Heart right ventricle (tissue), 16 donors: Measurements from ENCODE around the gene DPP9. TPM values are rescaled to one million over a fixed set of nuclear protein-coding genes. Genes with fewer than 3 reads are reported as not detected.

Experiments
- ATAC-seq, 8 donors: fragments of 200-7000 bp; cut with Tn5 transposase; one replicate each; pipeline ENCODE4 v1.9.1; 2020; ENCODE audit warnings: mild to moderate bottlenecking in 8 of 8, moderate library complexity in 8 of 8, moderate number of reproducible peaks in 1 of 8
- DNase-seq, 2 donors: peaks; one replicate each; pipeline ENCODE4 v3.0.0-alpha.2; 2020
- H3K27ac ChIP-seq, 10 donors: fragments of 200-600 bp; sonication (generic) in 2 of 10; one replicate each; pipeline versions ENCODE4 v1.5.0 to v1.8.0; 2020 to 2022; ENCODE audit warnings: mild to moderate bottlenecking in 3 of 10
- H3K27me3 ChIP-seq, 7 donors: fragments of 200-600 bp; one replicate each; pipeline ENCODE4 v1.8.0; 2021 to 2022; ENCODE audit warnings: mild to moderate bottlenecking in 2 of 7
- H3K36me3 ChIP-seq, 9 donors: fragments of 200-600 bp; sonication (generic) in 1 of 9; one replicate each; pipeline versions ENCODE4 v1.5.0 to v1.8.0; 2020 to 2022; ENCODE audit warnings: mild to moderate bottlenecking in 2 of 9
- H3K4me1 ChIP-seq, 9 donors: fragments of 200-600 bp; sonication (generic) in 1 of 9; one replicate each; pipeline versions ENCODE4 v1.5.0 to v1.8.0; 2020 to 2022; ENCODE audit warnings: mild to moderate bottlenecking in 4 of 9
- H3K4me3 ChIP-seq, 10 donors: fragments of 200-600 bp; sonication (generic) in 2 of 10; one replicate each; pipeline versions ENCODE4 v1.5.0 to v1.8.0; 2020 to 2022; ENCODE audit warnings: mild to moderate bottlenecking in 7 of 10, moderate library complexity in 2 of 10
- H3K9me3 ChIP-seq, 11 donors: fragments of 200-600 bp in 10 of 11; sonication (generic) in 2 of 11; one replicate each; pipeline versions ENCODE4 v1.5.0 to v1.8.0; 2013 to 2022; ENCODE audit warnings: mild to moderate bottlenecking in 2 of 11, control low read depth in 1 of 11, moderate library complexity in 1 of 11
- WGBS, 2 donors: extraction: QIAGEN DNeasy Blood & Tissue Kit; methylation state at CpG; one replicate each; pipeline ENCODE4 v1.1.7; 2013; ENCODE audit warnings: inconsistent platforms in 1 of 2; 5-methylcytosine and 5-hydroxymethylcytosine counted together
- intact Hi-C, 10 donors: fragments of 100-400 bp; cut with DNase I; formaldehyde crosslinking; loops; one replicate each; pipeline versions ENCODE4 v1.11.1 to v1.14.2; 2022
- polyA plus RNA-seq, 2 donors: library from polyadenylated mRNA; stranded (reverse); fragments of 200-250 nt; gene quantifications; one replicate each; pipeline ENCODE4 v1.2.3, GENCODE V29; 2013
- total RNA-seq, 10 donors: library from RNA; stranded (reverse); fragmentation: NEBNext Ultra II Directional in 3 of 10; extraction: Animal tissue kit (Norgen Biotek cat#: 25700) in 3 of 10; gene quantifications; one replicate each; pipeline versions ENCODE4 v1.2.1 to v1.2.4, GENCODE V29; 2021 to 2023
- TF ChIP-seq, protein P1 (sequence below), 9 donors: fragments of 200-600 bp; sonication (generic) in 2 of 9; IDR thresholded peaks; one replicate each; pipeline versions ENCODE4 v1.5.0 to v1.8.0; 2021 to 2022; ENCODE audit warnings: antibody characterized with exemption in 9 of 9, mild to moderate bottlenecking in 5 of 9, moderate library complexity in 1 of 9
- donor health status: Arrhythmogenic right ventricular cardiomyopathy.
- donor health status: ischemic (EF 13 %, LVEDD 7.1; RV severe dilation, severe dysfunction).
- donor health status: healthy with polysubstance abuse.
- donor health status: DM: no; HTN: yes; CAD: no.
- donor health status: DM: no; HTN: no; CAD: no.
- donor health status: ischemic (EF 25% LVEDD 6.9; RV normal size, moderate dysfunction).
- donor health status: ischemic (EF 25% LVEDD 5.7; RV mildly dilated, moderate dysfunction).
- donor health status: healthy.
- donor health status: DM: yes; HTN: yes; CAD: no.
- donor health status: Ischemic cardiomyopathy.
- donor health status: ischemic (EF 35%, LVEDD 5.7; RV mildly dilated, moderate dysfunction).
- donor health status: nonischemic (EF 11% LVEDD 7.7; RV severe dilation, severe dysfunction).
- donor health status: DM: yes; HTN: yes; CAD: no.
- donor health status: PGD.
- donor health status: ischemic (EF 29% LVEDD 5.4; RV normal size, mild dysfunction).
- donor health status: nonischemic (EF 23%, LVEDD 6.1; RV moderate dilation, normal function).

Gene DPP9
- total and polyA plus RNA-seq, 12 donors, result 34.0 to 52.2 (median 43.2) TPM

DNA sequence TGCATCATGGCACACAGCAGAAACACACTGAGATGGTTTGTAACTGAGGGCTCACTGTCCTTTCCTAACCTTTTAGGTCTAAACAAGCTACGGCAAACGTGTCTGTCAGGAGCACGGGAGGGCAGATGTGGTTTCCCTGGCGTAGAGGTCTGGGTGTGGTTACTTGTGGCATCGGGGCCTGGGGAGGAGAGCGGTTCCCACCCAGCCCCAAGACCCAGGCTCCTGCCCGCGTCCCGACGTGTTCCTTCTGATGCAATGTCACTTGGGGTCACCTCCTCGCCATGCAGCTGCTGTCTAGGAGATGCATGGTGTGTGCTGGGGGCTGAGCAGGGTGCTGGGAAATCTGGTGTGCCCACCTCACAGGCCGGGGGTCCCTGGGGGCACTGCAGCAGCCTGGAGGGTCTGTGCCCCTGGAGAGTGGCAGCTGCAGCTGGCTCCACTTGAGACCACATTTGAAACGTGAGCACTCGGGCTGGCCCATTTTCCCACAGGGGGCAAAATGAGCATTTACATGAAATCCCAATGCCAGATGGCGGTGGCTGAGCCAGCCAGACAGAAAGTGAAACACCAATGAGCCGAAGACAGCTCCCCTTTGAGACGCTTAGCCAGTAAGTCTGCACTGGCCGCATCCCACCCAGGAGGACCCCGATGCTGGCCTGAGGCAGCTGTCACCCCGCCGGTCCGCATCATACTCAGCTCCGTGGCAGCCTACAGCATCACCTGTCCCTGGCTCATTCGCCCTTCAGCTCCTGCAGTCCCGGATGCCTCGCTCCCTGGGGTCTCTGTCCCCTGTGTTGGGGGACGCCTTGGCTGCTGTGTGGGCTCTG, 31.2 kb downstream of the DPP9 start:
- peak overlapping the region in 1 of 10 donors; percentile 56 for H3K27ac ChIP-seq
- no peaks in the 10 kb centered on the region for H3K27me3 ChIP-seq
- H3K36me3 ChIP-seq, result peaks cover 7 to 99% (median 78%) of the 10 kb centered on the region in 9 donors
- 89 to 93% methylated on average over 27 of the region's 27 CpGs for WGBS, 2 donors
- H3K4me3 ChIP-seq, result no peak overlapping the region
- TF ChIP-seq, protein P1, sequence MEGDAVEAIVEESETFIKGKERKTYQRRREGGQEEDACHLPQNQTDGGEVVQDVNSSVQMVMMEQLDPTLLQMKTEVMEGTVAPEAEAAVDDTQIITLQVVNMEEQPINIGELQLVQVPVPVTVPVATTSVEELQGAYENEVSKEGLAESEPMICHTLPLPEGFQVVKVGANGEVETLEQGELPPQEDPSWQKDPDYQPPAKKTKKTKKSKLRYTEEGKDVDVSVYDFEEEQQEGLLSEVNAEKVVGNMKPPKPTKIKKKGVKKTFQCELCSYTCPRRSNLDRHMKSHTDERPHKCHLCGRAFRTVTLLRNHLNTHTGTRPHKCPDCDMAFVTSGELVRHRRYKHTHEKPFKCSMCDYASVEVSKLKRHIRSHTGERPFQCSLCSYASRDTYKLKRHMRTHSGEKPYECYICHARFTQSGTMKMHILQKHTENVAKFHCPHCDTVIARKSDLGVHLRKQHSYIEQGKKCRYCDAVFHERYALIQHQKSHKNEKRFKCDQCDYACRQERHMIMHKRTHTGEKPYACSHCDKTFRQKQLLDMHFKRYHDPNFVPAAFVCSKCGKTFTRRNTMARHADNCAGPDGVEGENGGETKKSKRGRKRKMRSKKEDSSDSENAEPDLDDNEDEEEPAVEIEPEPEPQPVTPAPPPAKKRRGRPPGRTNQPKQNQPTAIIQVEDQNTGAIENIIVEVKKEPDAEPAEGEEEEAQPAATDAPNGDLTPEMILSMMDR (IDR thresholded peaks at IDR 0.05), result no peak
- peaks cover 0 to 42% (median 14%) of the 10 kb centered on the region in 9 donors for H3K4me1 ChIP-seq
- intact Hi-C loops, result no loop called here
- no peak for DNase-seq
- no peak for ATAC-seq
- H3K9me3 ChIP-seq, result no peaks in the 10 kb centered on the region

GRCh38 chr19:4691373-4691772, 32.3 kb downstream of the DPP9 start:
- Histone ChIP-seq H3K27ac (peak overlapping the region in 1 of 10 donors; percentile 79), H3K9me3 (no peaks in the 10 kb centered on the region), H3K4me3 (no peak overlapping the region), H3K4me1 (peaks cover 0 to 42% (median 18%) of the 10 kb centered on the region in 9 donors), H3K36me3 (peaks cover 7 to 99% (median 83%) of the 10 kb centered on the region in 9 donors), H3K27me3 (no peaks in the 10 kb centered on the region)
- 91 to 93% methylated on average over 8 to 9 of the region's 9 CpGs for WGBS, 2 donors
- peak in 1 of 8 donors; percentile 12 for ATAC-seq
- no peak for DNase-seq
- intact Hi-C loops, result no loop called here
- TF ChIP-seq, protein P1 (IDR thresholded peaks at IDR 0.05), result no peak

DNA sequence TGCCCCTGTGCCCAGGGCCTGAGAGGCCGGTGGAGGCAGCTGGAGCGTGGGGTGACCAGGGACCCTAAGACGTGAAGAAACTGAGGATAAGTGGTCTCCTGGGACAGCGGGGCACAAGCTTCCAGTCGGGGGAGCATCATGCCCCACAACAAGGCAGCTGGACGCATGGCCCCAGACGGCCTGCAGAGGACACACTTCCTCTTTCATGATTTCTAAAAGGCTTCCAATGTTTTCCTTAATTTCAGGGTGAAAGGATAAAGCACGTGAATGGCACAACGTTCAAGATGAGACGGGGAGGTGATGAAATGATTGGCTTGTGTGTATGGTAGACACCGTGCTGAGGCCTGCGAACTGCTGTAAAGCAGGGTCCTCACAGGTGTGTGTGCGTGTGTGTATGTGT, 33.3 kb downstream of the DPP9 start:
- WGBS, 2 donors, result 83 to 85% methylated on average over 13 of the region's 13 CpGs
- intact Hi-C loops, result no loop called here
- H3K4me3 ChIP-seq, result no peak overlapping the region
- DNase-seq, result no peak
- H3K27me3 ChIP-seq, result no peaks in the 10 kb centered on the region
- peak overlapping the region in 1 of 10 donors; percentile 79 for H3K27ac ChIP-seq
- no peak for ATAC-seq
- peaks cover 7 to 99% (median 82%) of the 10 kb centered on the region in 9 donors for H3K36me3 ChIP-seq
- TF ChIP-seq, protein P1 (IDR thresholded peaks at IDR 0.05), result peak in 1 of 9 donors; percentile 18
- H3K9me3 ChIP-seq, result no peaks in the 10 kb centered on the region
- H3K4me1 ChIP-seq, result peaks cover 0 to 42% (median 14%) of the 10 kb centered on the region in 9 donors

GRCh38 chr19:4689403-4689802, 34.2 kb downstream of the DPP9 start:
- peaks cover 11 to 99% (median 81%) of the 10 kb centered on the region in 9 donors for H3K36me3 ChIP-seq
- H3K4me1 ChIP-seq, result peaks cover 0 to 34% (median 6%) of the 10 kb centered on the region in 9 donors
- no peak for DNase-seq
- no peak overlapping the region for H3K4me3 ChIP-seq
- TF ChIP-seq, protein P1 (IDR thresholded peaks at IDR 0.05), result no peak
- H3K27ac ChIP-seq, result no peak overlapping the region
- WGBS, 2 donors, result 96 to 97% methylated on average over 17 to 19 of the region's 19 CpGs
- no peaks in the 10 kb centered on the region for H3K27me3 ChIP-seq
- peak in 2 of 8 donors; percentile 2 to 7 for ATAC-seq
- H3K9me3 ChIP-seq, result no peaks in the 10 kb centered on the region
- intact Hi-C loops, result no loop called here
